Activated CD8-positive, alpha-beta memory T cell treated with anti-CD3 and anti-CD28 coated beads, Interleukin-2, amount 50 U/mL, for 24 hours (primary cell): Measurements from ENCODE around the gene KRTAP5-11.
"Not testable (repeated sequence)": the region's sequence is repeated elsewhere in the genome, so short reads cannot be mapped to it uniquely, and the experiment has no call there.

Experiments
- DNase-seq: peaks from one replicate; pipeline ENCODE4 v3.0.0-alpha.2; 2020; ENCODE audit errors: extremely low read depth

The KRTAP5-11 gene

GRCh38 chr11:71582309-71582895 is at the start of gene KRTAP5-11:
KRTAP5-11 (minus strand) TSS chr11:71582875; CDS start chr11:71582837, 38 bp downstream.
- no peak for DNase-seq

DNA sequence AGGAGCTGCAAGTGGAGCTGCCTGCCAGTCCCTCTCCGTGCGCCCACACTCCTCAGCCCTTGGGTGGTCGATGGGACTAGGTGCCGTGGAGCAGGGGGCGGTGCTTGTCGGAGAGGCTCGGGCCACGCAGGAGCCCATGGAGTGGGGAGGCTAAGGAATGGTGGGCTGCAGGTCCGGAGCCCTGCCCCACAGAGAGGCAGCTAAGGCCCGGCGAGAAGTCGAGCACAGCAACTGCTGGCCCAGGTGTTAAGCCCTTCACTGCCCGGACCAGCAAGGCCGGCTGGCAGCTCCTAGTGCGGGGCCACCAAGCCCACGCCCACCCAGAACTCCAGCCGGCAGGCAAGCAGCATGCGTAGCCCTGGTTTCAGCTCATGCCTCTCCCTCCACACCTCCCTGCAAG is 48.9 kb upstream of the KRTAP5-11 start:
- DNase-seq: not testable (repeated sequence)

GRCh38 chr11:71630071-71630470 is 47.4 kb upstream of the KRTAP5-11 start:
- DNase-seq: not testable (repeated sequence)

DNA sequence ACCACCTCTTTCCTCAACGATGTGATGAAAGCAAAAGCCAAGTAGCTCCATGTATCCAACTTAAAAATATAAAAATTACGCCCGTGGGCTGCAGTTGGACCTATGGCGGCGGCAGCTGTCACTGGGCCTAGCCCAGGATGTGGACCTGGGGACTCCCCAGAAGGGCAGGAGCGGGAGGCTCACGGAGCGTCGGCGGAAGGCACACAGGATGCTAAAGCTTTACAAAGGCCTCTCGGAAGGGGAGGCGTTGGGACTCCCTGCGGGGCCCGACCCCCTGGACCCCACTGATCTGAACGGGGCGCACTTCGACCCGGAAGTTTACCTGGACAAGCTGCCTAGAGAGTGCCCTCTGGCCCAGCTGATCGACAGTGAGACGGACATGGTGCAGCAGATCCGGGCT is 46.3 kb upstream of the KRTAP5-11 start:
- DNase-seq: not testable (repeated sequence)

GRCh38 chr11:71623226-71623625 is 40.6 kb upstream of the KRTAP5-11 start:
- DNase-seq: not testable (repeated sequence)

GRCh38 chr11:71622561-71622960 is 39.9 kb upstream of the KRTAP5-11 start:
- DNase-seq: not testable (repeated sequence)

DNA sequence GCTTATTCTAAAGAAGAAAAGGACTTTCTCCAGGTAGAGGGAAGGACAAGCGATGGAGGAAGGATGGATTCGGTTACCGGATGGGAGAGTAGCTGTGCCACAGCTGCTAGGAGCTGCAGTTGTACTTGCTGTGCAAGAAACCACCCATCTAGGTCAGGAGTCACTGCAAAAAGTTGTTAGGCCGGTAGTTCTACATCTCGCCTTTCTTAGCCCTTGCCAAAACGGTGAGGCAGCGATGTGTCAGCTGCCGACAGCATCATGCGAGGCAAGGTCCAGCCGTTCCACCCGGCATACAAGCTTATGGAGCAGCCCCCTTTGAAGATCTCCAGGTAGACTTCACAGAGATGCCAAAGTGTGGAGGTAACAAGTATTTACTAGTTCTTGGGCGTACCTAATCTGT is 32.3 kb upstream of the KRTAP5-11 start:
- not testable (repeated sequence) for DNase-seq

DNA sequence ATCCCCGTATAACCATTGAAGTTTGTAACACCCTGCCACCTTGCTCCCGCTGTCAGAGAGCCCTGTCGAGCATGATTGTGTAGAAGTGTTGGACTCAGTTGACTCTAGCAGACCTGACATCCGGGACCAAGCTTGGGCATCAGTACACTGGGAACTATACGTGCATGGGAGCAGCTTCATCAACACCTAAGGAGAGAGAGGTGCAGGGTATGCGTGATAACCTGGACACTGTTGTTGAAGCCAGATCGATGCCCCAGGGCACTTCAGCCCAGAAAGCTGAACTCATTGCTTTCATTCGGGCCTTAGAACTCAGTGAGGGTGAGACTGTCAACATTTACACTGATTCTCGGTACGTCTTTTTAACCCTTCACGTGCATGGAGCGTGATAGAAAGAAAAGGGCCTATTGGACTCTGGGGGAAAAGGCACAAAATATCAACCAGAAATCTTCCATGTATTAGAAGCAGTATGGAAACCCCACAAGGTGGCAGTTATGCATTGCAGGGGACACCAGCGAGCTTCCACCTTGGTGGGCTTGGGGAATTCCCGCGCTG is 31.8 kb upstream of the KRTAP5-11 start:
- not testable (repeated sequence) for DNase-seq

- DNase-seq: not testable (repeated sequence)
These were observed 31.3 kb upstream of the KRTAP5-11 start for GRCh38 chr11:71613931-71614330.

DNA sequence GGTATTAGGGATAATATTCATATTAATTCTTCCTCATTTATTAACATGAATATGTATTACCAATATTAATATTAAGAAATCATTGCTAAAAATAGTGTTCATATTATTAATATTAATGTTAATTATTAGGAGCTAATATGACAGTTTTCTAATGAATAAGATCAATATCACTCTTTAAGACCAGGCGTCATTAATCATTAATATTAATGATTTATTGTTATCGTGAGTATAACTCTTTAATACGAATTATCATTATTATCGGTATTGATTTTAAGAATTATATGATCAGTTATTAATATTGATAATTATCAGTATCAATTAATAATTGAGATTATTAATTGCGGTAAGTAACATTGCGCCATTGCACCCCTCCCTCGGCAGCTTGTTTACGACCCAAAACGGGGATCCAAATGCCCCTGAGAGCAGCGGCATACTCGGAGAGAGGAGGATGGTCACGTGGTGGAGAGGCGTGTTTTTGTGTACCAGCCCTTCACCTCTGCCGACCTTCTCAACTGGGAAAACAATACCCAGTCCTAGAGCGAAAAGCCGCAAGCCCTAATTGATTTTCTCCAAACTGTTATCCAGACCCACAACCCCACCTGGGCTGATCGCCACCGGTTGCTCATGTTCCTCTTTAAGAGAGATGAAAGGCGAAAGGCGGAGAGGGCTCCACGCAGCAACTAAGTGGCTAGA is 28.7 kb upstream of the KRTAP5-11 start:
- DNase-seq: not testable (repeated sequence)

- not testable (repeated sequence) for DNase-seq
These were observed 25.6 kb upstream of the KRTAP5-11 start for GRCh38 chr11:71608272-71608671.

GRCh38 chr11:71607520-71608216 is 25.0 kb upstream of the KRTAP5-11 start:
- not testable (repeated sequence) for DNase-seq

- not testable (repeated sequence) for DNase-seq
These were observed 24.3 kb upstream of the KRTAP5-11 start for GRCh38 chr11:71606853-71607519.

DNA sequence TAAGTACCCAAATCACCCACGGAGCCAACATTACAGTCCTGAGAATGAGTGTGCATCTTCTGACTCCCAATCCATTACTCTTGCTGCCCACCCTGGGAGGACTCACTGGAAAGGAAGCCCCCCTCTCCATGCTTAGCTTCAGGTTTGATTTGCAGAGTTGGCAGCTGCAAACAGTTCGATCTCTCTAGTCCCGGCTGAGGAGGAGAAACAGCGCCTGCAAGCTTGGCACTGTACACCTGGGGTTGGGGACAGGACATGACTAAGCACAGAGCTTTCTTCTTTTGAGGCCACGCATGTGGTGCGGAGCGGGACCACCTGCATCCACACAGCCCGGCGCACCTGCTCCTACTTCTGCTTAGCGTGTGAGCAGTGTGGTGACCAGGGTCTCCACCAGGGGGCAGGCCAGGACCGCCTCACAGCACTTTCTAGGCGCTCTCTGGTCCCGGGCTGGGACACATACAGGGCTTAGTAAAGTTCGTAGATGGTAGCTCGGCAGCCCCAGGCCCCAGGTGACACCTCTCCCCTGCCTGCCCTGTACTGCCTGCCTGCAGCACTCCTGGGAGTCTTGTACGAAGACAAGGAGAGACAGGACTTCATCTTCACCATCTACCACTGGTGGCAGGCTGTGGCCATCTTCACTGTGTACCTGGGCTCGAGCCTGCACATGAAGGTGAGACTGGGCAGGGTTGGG is 22.3 kb upstream of the KRTAP5-11 start:
- DNase-seq: not testable (repeated sequence)

DNA sequence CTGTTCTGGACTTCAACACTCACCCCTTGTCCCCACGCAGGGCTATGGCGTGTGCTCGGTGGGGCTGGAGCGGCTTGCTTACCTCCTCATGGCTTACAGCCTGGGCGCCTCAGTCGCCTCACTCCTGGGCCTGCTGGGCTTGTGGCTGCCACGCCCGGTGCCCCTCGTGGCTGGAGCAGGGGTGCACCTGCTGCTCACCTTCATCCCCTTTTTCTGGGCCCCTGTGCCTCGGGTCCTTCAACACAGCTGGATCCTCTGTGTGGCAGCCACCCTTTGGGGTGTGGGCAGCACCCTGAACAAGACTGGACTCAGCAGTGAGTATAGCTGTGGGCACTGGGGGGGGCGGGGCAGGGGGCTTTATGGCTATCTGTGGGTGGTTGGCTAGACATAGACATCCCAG is 20.5 kb upstream of the KRTAP5-11 start:
- DNase-seq: not testable (repeated sequence)

DNA sequence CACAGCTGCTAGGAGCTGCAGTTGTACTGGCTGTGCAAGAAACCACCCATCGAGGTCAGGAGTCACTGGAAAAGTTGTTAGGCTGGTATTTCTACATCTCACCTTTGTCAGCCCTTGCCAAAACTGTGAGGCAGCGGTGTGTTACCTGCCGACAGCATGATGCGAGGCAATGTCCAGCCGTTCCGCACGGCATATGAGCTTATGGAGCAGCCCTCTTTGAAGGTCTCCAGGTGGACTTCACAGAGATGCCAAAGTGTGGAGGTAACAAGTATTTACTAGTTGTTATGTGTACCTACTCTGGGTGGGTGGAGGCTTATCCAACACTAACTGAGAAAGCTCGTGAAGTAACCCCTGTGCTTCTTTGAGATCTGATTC is 6.9 kb upstream of the KRTAP5-11 start:
- not testable (repeated sequence) for DNase-seq

GRCh38 chr11:71588822-71589545 is 6.3 kb upstream of the KRTAP5-11 start:
- peak; percentile 28 for DNase-seq

- not testable (repeated sequence) for DNase-seq
These were observed 5.6 kb upstream of the KRTAP5-11 start for GRCh38 chr11:71588314-71588713.

DNA sequence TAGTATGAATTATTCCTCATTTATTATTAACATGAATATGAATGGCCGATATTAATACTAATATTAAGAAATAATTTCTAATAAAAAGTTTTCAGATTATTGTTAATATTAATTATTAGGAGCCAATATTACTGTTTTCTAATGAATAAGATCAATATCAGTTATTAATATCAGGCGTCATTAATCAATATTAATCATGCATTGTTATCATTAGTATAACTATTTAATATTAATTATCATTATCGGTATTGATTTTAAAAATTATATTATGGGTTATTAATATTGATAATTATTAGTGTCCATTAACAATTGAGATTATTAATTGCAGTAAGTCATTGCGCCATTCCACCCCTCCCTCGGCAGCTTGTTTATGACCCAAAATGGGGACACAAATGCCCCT is 3.0 kb upstream of the KRTAP5-11 start:
- DNase-seq: not testable (repeated sequence)

- not testable (repeated sequence) for DNase-seq
These were observed 294 bp upstream of the KRTAP5-11 start for GRCh38 chr11:71582969-71583368.

GRCh38 chr11:71581826-71582225 is 849 bp downstream of the KRTAP5-11 start:
- no peak for DNase-seq
